Activated CD4-positive, alpha-beta T cell treated with anti-CD3 and anti-CD28 coated beads for 4 hours (primary cell): ENCODE data around the gene LCN1.
"Not testable (repeated sequence)": the region's sequence is repeated elsewhere in the genome, so short reads cannot be mapped to it uniquely, and the experiment has no call there.

Source experiments
- DNase-seq, 2 donors: peaks; one replicate each; pipeline ENCODE4 v3.0.0-alpha.2; 2020

The LCN1 gene

DNA sequence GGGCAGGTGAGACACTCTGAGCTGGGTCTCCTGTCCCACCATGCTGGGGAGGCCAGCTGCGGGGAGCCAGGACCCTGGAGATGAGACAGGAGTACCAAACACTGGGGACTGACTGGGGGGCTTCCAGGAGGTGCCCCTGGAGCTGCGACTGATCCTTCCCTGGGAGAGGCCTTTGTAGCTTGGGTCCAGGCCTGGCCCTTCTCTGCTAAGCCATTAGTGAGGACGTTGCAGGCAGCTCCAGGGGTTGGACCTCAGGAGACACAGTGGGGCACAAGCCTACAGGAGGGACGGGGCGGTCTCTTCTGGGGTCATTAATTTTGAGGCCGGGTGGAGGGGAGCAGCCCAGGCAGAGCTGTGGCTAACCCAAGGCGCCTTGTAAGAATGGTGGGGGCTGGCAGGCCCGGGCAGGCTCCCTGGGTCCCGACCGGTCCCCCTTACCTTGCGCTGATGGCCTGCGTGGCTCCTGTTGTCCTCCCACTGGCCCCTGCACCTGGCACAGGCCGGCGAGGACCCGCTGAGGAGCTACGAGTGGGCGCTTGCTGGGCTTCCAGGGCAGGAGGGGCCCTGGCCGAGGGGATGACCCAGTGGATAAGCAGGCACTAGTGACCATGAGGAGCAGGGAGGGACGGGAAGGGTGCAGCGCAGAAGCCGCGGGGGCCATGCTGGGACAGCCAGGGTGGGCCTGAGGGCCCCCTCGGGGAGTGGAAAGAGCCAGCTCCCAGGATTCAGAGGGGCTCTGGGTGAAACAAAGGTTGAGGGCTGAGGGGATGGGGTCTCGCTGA is 15.6 kb upstream of the LCN1 start:
- DNase-seq: no peak

DNA sequence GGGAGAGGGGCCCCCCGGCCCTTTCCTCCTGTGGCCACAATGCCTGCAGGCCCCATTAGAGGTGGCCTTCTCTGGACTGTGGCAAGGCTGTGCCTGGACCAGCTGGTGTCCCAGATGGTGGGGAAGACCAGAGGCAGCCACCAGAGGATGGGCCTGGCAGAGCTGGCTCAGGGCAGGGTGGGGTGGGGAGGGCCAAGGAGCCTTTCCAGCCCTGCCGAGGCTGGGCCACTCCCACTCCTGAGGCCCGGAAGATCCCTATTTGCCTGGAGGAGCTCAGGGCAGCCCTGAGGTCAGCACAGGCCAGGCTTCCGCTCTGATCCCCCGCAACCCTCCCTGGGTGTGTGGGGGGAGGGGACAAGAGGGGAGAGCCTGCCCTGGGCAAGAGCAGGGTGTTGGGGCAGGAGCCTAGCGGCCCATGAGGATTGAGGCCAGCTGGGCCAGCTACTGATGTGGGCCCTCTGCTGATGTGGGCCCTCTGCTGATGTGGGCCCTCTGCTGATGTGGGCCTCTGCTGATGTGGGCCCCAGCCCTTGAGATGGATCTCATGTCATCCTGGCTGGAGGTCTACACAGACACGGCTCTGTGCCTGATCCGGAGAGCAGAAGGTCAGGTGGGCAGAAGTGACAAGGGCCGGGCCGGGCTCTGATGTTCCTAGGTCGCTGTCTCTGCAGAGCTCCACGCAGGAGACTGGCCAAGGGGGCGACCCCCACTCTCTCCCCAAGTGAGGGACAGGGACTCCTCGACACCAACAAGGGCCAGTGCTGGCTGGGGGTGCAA is 14.7 kb upstream of the LCN1 start:
- no peak for DNase-seq

- DNase-seq: no peak
Observed at GRCh38 chr9:135507104-135508035, 13.9 kb upstream of the LCN1 start.

- no peak for DNase-seq
Observed at GRCh38 chr9:135508211-135508820, 12.9 kb upstream of the LCN1 start.

- no peak for DNase-seq
Observed at GRCh38 chr9:135509458-135509857, 11.8 kb upstream of the LCN1 start.

DNA sequence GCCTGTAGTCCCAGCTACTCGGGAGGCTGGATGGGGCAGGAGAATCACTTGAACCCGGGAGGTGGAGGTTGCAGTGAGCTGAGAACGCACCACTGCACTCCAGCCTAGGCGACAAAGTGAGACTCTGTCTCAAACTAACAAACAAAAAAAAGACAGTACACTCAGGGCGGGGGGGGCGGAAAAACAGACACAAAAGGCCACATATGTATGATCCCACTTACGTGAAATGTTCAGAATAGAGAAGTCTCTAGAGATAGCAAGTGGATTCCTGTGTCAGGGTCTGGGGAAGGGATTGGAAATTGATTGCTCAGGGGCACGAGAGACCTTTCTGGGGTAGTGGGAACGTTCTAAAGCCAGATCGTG is 9.0 kb upstream of the LCN1 start:
- no peak for DNase-seq

- DNase-seq: no peak
Observed at GRCh38 chr9:135512904-135513303, 8.3 kb upstream of the LCN1 start.

- no peak for DNase-seq
Observed at GRCh38 chr9:135513351-135513846, 7.8 kb upstream of the LCN1 start.

DNA sequence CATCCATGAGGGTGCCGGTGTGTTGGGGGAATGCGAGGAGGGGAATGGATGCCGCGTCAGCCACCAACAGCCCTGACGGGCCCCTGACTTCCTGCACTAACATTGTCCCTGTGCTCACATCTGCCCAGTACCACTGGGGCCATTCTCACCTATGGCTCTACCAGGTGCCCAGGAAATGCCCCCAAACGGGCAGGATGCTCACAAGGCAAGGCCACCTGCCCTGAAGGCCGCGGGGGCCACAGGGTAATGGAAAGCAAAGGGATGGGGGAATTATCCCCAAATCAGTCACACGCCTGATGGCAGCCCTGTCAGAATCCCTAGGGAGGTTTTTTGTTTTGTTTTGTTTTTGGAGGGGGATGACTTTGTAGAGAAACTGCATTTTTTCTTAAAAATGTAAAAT is 7.3 kb upstream of the LCN1 start:
- DNase-seq: not testable (repeated sequence)

- no peak for DNase-seq
Observed at GRCh38 chr9:135514342-135515082, 6.7 kb upstream of the LCN1 start.

GRCh38 chr9:135515083-135515951 is 5.9 kb upstream of the LCN1 start:
- no peak for DNase-seq

GRCh38 chr9:135516132-135516860 is 4.9 kb upstream of the LCN1 start:
- DNase-seq: no peak

DNA sequence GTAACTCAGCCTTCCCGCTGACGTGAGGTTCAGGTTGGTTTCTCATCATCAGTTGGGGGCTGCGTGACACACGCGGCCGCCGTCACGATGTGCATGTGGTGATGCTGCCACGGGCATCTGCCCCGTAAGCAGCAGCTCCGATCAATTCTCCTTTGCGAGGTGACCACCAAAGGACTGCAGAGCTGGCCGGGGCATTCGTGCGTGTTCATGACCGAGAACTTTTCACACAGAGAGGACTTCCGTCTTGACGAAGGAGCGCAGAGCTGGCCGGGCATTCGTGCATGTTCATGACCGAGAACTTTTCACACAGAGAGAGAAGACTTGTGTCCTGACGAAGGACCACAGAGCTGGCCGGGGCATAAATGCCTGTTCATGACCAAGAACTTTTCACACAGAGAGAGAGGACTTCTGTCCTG is 3.8 kb upstream of the LCN1 start:
- no peak for DNase-seq

DNA sequence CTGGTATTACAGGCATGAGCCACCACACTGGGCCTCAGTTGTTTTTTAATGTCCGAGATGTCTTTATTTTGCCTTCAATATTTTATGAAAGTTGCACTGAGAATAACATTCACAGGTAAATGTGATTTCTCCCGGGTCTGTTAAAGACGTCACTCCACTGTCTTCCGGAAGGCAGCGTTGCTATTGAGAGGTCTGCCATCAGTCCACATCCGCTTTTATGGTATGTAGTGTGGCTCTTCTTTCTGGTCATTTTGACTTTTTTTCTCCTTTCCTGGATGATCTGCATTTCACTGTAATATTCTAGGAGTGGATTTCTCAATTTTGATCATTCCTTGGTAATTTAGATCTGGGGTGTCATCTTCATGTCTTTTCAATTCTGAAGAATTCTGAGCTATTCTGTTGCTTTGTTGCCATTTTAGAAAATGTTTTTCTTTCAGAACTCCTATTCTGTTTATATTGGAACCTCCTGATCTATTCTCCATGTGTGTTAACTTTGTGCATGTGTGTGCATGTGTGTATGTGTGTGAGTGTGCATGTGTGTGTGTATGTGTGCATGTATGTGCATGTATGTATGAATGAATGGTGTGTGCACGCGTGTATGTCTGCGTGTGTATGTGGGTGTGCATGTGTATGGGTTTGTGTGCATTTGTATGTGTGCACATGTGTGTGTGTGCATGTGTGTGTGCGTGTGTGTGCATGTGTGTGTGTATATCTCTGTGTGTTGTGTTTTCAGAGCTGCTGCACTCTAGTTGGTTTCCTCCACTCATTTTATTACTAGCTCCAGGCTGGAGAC is 1.9 kb upstream of the LCN1 start:
- DNase-seq: no peak

DNA sequence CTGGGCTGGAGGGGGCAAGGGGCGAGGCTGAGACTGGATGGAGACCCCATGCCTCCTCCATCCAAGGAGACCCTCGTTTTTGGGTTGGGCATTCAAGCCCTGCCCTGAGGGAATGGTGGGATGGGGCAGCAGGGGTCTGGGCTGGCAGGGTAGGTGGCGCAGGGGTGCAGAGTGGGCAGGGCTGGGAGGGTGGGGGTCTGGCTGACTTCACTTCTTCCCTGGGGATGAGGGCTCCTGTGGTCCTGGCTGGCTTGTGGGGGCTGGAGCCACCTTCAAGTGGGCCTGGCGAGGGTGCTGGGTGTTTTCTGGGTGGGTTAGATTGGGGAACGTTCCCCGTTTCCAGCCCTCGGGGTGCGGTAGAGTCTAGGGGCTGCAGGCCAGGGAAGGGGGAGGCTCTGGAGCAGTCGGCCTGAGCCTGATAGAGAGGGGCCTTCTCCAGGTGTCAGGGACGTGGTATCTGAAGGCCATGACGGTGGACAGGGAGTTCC is 412 bp downstream of the LCN1 start:
- DNase-seq: no peak

DNA sequence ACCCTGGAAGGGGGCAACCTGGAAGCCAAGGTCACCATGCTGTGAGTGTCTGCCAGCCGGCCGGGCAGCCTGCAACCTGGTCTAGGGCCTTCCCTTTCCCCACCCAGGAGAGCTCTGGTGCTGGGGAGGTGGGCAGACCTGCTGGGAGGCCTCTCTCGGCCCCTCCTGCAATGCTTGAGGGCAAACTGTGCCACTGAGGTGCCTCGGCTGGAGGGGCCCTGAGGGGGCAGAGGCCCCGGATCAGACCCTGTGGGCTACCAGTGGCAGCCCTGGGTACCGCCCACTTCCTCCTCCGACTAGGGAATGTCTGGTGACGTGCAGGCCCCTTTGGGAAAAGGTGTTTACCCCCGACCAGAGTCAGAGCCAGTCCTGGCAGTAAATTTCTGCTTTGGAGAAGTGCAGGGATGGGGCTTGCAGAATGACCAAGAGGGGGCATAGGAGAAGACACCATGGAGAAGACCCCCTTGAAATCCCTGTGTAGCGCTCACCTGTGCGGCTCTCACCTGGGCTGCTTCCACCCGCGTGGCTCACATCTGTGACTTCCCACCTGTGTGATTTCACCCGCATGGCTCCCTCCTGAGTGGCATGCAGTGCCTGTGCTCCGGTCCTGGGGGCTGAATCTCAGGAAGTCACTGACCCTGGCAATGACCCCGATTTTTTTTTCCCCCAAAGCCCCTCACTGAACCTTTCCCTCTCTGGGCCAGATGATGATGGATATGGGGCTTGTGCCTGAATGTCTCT is 1.1 kb downstream of the LCN1 start:
- DNase-seq: no peak

DNA sequence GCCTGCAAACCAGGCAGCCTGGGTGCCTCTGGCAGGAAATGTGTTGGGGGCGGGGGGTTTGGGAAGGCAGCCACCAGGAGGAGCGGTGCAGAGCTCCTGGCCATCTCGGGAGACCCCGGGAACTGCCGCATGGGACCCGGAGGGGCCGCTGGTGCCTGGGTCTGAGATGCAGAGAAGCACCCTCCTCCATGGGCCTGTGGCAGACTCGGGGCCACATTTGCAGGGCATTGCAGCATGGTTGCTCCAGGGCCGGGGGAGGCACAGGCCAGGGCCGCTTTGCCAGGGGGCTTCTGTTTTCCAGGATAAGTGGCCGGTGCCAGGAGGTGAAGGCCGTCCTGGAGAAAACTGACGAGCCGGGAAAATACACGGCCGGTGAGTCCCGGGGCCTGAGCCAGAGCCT is 1.7 kb downstream of the LCN1 start:
- no peak for DNase-seq

GRCh38 chr9:135523521-135524129 is 2.4 kb downstream of the LCN1 start:
- no peak for DNase-seq
